ENCODE data around the gene DISP2. TPM values are rescaled to one million over a fixed set of nuclear protein-coding genes. Genes with fewer than 3 reads are reported as not detected.
A peak's percentile ranks its signal among the peaks of the same experiment; 100 is the strongest.

Gene DISP2
- 0.24 and 0.59 TPM in 2 replicates for total RNA-seq (2014; rRNA removed; shearing (Covaris generic))

GRCh38 chr15:40357723-40358470 lies at the start of gene DISP2:
Gene DISP2, plus strand, starts transcription at chr15:40358219. Its CDS starts 103 bp downstream, at chr15:40358322.
- peak; percentile 79 for DNase-seq (ENCODE audit: low read depth)

- DNase-seq (ENCODE audit: low read depth), result no peak
Measured at GRCh38 chr15:40309344-40309862, 48.6 kb upstream of the DISP2 start.

GRCh38 chr15:40310001-40310959 lies 47.7 kb upstream of the DISP2 start:
- peak; percentile 48 for DNase-seq (ENCODE audit: low read depth)

DNA sequence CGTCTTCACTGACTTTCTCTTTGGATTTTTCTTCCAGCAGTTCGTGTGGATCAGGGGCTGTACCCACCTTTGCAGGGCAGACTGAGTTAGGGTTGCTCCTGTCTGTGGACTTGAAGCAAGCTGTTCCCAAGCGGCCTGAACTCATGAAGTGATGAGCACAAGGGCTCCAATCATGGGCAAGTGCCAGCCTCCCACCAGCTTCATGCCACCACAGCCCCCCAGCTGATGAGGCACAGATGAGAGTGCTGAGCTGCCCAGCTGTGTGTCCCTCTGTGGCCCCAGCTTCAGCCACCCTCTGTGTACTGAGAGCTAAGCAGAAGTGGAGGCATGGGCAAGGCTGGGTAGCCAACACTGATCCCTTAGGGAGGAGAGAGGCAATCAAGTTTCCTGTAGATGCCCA lies 47.0 kb upstream of the DISP2 start:
- DNase-seq (ENCODE audit: low read depth), result no peak

- no peak for DNase-seq (ENCODE audit: low read depth)
Measured at GRCh38 chr15:40312370-40313158, 45.5 kb upstream of the DISP2 start.

GRCh38 chr15:40313531-40314398 lies 44.3 kb upstream of the DISP2 start:
- peak; percentile 70 for DNase-seq (ENCODE audit: low read depth)

DNA sequence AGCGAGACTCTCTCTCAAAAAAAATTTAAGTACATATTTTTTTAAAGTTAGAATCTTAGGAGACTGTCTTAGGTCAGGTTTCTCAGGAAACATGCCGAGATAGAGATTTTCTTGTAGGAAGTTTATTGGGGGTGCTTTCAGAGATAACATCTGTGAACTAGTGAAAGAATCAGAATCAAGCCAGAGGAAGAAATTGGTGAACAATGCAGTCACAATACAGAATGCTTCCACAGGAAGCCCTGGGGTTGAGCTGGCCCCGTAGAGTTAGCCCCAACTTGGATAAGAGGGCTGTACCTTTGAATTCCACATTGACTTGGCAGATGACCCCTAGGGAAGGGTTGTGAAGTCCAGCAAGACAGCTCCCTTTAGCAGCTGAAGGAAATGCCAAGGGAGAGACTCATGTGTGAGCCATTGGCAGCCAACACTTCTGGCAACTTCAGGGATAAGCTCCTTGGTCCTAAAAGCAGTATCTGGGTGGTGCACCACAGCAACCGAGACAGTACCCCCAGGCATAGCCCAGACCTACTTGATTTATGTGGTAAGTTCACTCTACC lies 43.2 kb upstream of the DISP2 start:
- DNase-seq (ENCODE audit: low read depth), result peak; percentile 55

DNA sequence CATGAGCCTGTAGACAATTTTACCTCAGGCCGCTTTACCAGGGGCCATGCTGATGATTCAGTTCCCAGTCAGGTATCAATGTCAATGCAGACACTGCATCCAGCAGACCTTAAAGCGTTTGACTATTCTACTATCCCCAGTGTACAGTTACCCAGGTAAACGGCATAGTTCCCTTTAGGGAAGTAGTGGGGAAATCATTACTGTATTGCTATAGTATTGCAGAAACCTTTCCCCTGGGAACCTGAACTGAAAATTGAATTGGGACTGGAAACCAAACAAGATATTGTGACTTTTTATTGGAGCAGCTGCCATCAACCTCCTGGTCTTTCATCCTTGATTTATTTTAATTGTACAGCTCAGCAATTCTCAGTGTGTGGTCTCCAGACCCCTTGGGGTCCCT lies 41.1 kb upstream of the DISP2 start:
- no peak for DNase-seq (ENCODE audit: low read depth)

- DNase-seq (ENCODE audit: low read depth), result no peak
Measured at GRCh38 chr15:40317580-40317979, 40.4 kb upstream of the DISP2 start.

GRCh38 chr15:40320409-40320808 lies 37.6 kb upstream of the DISP2 start:
- no peak for DNase-seq (ENCODE audit: low read depth)

DNA sequence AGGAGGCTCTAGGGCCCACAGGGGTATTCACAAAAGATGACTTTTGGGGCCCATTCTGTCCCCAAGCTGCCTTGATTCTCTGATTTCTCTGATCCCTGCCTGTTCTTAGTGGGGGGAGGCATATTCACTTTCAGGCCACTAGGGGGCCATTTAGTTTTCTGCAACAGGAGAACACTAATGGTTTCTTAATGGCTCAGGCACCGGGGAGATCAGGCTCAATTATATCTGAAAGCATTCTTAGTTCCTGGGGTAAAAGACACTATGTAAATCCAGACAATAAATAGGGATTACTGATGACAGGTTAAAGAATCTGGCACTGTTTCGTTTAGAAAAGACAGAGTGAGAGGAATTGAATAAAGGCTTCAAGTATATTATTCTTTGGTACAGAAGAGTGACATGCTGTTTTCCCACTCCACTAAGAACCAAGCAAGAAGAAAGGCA lies 37.1 kb upstream of the DISP2 start:
- peak; percentile 73 for DNase-seq (ENCODE audit: low read depth)

GRCh38 chr15:40322531-40323238 lies 35.3 kb upstream of the DISP2 start:
- DNase-seq (ENCODE audit: low read depth), result no peak

- peak; percentile 91 for DNase-seq (ENCODE audit: low read depth)
Measured at GRCh38 chr15:40323239-40323952, 34.6 kb upstream of the DISP2 start, which contains the start of gene INAFM2. Gene INAFM2, plus strand, starts transcription at chr15:40323692. Its CDS starts 364 bp downstream, at chr15:40324056.

DNA sequence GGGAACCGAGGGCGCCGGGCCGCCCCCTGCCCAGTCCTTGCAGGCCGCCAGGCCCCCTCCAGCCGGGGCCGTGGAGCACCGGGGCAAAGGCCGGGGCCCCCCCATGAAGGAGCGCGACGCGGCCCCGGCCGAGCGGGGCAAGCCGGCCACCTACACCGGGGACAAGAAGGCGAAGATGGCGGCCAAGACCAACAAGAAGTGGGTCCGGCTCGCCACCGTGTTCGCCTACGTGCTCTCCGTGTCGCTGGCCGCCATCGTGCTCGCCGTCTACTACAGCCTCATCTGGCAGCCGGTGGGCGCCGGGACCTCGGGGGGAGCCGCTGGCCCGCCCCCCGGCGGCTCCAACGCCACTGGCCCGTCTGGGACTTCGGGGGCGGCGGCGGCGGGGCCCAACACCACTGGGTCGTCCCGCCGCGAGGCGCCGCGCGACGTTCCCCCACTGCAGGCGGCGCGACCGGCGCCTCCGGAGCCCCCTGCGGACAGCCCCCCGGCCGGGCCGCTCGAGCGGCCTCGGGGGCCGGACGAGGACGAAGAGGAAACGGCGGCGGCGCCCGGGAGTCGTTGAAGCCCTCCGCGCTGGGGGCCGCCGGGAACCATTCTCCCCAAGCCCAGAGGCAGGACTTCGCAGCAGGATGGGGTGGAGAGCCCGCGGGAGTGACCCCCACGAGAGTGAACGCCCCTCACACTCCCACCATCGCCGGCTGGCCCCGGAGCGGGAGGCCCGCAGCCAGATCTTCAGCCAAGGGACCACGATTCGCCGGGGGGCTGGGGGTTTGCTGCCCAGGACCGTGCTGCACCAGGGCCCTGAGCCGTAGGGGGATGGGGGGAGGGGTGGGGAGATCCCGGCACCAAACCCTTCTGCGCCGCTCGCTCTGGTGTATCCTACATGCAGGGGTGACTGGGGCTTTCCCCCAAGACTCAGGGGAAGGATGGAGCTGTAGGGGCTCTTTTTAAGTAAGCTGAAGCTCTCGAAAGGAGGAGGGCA lies 33.8 kb upstream of the DISP2 start:
- no peak for DNase-seq (ENCODE audit: low read depth)

GRCh38 chr15:40325188-40325587 lies 32.8 kb upstream of the DISP2 start:
- DNase-seq (ENCODE audit: low read depth), result no peak

- no peak for DNase-seq (ENCODE audit: low read depth)
Measured at GRCh38 chr15:40325700-40326099, 32.3 kb upstream of the DISP2 start.

DNA sequence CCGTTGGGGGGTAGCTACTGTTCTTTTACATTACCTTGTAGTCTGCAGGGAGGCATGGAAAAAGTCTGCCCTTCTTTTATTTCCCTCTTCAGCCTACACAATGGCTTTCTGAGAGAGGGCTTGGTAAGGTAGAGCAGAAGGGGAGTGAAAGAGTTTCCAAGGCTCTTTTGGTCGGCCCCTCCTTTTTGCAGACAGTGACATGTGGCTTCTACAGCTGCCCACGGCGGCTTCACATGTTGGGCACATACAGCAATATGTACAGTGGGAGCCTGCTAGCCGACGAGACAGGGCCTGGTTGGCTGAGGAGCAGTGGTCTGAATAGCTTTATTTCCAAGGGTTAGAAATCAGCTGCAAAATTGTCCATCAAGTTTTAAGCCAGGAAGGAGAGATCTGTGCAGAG lies 30.6 kb upstream of the DISP2 start:
- no peak for DNase-seq (ENCODE audit: low read depth)

DNA sequence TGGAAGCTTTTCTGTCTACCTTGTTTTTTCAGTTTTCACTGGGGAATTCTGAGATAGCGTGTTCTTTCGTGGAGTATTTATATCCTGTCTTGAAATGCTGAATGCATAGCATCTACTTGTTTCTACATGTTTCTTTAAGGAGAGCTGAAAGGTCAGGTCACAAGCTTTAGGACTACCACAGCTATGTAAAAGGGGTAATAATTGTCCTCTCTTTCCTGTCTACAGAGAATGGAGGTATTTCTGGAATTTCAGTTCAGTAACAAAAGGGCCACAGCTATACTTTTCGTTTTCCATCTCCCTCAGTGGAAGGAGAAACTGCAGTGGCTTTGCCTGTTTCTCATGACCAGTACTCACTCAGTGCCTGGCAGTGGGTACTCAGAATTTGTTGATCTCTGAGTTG lies 29.8 kb upstream of the DISP2 start:
- no peak for DNase-seq (ENCODE audit: low read depth)
